Fibroblast of skin of scalp (primary cell): ENCODE data around the gene ZFP42. TPM values are rescaled to one million over a fixed set of nuclear protein-coding genes. Genes with fewer than 3 reads are reported as not detected.
A peak's percentile ranks its signal among the peaks of the same experiment; 100 is the strongest.
"Not testable (repeated sequence)": the region's sequence is repeated elsewhere in the genome, so short reads cannot be mapped to it uniquely, and the experiment has no call there.

ENCODE experiments used
- DNase-seq: peaks from one replicate; pipeline ENCODE4 v3.0.0-alpha.2; 2013
- polyA plus RNA-seq, 2 experiments: library from polyadenylated mRNA; unstranded; fragments of 120-200 nt; gene quantifications; one replicate each; pipeline ENCODE4 v1.2.1, GENCODE V29; 2013; ENCODE audit not compliant: insufficient read length in 2 of 2

ZFP42 gene
- 0.33 TPM for polyA plus RNA-seq (2013, experiment 1 of 2; ENCODE audit: insufficient read length)
- polyA plus RNA-seq (2013, experiment 2 of 2; ENCODE audit: insufficient read length): 0.32 TPM

DNA sequence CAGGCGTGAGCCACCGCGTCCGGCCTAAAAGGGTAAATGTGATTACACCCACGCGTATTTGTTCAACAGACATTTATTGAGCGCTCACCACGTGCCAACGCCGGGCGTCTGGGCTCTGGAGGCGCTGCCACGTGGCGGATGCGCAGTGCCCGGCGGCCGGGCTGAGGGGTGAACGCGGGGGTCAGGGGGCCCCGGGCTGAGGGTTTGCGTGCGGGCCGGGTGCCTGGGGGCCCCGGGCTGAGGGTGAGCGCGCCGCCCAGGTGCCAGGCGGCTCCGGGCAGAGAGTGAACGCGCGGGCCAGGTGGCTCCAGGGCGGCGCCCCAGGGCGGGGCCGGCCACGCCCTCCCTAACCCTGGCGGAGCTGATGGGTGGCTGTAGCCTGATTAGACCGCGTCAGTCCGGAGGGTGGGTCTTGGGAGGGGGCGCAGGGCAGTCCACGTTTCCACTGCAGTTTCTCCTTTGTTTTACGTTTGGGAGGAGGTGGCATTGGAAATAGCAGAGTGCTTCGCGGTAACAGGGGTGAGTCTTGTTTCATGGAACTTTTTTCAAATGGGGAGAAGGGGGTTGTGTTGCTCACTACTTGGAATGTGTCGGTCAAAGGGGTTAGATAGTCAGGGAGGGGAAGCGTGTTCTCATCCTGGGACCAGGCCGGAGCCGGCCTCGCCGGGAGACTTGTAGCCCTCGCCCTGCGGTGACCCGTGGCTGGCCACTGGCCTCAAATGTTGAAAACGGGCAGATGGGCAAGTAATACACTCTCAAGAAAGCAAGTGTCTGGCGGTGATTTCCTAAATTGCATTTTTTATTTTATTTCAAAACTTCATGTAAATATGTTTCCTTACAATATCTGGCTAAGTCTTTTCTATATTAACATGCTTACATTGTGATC is at the start of gene ZFP42:
Gene ZFP42, plus strand, starts transcription at position 450 of the 886 bp plus-strand sequence. CDS start 7,037 bp downstream, outside the sequence.
- no peak for DNase-seq

DNA sequence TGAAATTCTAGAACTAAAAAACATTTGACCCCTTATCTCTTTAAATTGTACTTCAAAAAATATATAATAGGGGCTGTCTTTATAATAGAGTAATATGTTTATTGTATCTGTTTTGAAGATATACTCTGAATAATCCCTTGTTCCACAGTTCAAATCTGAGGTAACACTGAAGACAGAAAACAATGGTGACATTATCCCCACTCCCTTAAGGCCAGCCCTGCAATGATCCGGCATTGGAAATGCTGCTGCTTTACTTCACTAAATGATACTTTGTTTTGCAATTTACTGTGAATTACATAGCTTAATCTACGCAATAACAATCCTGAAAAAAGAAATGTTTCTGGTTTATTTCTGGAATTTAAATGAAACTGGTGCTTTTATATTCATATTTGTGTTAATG is 34.4 kb upstream of the ZFP42 start:
- no peak for DNase-seq

DNA sequence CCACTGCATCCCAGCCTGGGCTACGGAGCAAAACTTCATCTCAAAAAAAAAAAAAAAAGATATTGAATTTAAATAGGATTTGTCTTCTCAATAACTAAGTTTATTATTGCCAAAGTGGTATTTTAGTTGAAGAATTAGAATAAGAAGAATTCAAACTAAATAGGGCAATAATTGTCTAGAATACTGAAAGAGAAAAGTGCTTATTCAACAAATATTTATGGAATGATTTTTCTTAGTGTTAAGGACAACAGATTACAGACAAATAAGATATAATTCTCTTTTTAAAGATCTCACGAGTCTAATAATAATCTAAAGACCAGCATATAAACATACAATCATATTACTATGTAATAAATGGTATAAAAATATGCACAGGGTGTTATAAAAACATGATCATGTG is 33.6 kb upstream of the ZFP42 start:
- DNase-seq: no peak

DNA sequence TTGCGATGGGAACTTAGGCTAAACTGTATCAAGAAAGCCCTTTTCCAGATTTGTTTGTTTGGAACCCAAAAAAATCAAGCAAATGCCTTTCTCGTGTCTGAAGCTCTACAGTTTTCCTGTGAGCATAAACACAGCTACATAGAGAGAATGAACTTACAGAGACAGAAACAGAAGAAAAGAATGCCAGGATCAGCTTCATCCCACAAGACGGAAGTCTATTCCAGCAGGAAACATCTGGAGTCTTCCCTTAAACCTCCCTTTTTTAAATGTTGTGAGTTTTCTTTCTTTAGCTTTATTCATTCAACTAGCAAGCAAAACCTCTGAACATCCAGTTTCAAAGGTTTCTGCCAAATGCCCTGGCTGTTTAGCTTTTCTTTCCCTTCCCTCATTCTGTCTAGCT is 32.6 kb upstream of the ZFP42 start:
- DNase-seq: no peak

DNA sequence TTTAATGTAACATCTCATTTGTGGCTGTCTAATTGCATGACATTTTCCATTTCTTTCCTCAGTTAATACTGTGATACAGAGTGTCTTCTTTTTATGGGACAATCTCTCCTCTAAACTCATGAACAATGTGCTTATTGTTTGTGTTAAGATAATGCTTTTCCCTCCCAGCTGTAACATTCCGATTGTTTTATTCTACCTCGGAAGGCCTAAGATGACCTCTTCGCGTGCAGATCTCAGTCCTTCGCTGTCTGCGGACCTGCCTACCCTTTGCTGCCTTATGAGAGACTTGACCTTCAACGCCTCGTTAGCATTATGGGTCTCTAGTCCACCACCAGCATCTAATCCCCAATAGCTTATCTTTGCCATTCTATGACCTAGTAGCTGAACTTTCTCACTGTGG is 29.8 kb upstream of the ZFP42 start:
- DNase-seq: no peak

DNA sequence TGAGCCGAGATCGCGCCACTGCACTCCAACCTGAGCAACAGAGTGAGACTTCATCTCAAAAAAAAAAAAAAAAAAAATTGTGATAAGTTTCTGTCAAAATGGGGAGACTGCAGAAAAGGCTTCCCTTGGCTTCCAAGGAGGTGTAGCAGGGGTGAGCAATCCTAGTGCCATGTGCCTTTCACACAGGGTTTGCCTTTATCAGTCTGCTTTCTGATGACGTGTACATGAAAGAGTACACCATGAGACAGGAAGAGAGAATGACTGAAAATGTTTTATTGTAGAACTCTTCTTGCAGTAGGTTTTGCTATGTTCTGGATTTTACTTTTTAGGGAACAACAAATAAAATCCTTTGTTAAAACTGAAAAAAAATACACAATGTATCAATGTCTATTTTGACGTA is 23.4 kb upstream of the ZFP42 start:
- DNase-seq: no peak

DNA sequence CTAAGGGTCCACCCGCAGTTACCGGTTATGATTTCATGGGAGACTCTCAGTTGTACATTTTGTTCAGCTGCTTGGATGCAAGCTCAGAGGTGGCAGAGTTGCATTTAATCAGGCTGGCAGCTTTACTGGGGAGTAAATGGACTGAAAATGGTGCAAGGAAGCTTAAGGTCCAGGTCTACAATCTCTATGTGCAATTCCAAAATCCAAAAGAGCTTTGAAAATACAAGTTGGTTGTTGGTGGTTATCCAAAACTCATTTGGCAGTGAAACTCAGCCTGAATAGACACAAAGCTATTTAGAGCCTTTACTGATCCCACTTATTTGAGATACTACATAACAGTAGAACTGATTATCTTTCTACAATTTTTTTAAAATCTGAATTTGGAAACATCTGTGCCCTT is 11.8 kb upstream of the ZFP42 start:
- DNase-seq: no peak

DNA sequence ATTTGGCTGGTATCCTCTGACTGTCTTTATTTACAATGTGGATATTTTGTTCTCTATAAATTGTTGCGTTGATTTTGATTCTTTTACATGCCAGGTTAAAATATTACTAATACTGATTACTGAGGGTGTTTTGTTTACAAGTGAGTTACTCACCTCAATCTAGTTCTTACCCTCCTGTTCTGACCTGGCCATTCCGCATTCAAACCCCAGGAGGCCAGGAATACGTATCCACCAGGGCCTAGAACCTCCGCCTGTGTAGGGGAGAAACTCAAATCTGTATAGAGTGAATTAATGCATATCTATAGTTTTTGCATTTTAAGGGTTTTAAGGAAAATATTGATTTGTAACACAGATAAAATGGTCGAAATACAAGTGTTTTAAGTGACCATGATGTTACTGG is 2.6 kb upstream of the ZFP42 start:
- DNase-seq: no peak

DNA sequence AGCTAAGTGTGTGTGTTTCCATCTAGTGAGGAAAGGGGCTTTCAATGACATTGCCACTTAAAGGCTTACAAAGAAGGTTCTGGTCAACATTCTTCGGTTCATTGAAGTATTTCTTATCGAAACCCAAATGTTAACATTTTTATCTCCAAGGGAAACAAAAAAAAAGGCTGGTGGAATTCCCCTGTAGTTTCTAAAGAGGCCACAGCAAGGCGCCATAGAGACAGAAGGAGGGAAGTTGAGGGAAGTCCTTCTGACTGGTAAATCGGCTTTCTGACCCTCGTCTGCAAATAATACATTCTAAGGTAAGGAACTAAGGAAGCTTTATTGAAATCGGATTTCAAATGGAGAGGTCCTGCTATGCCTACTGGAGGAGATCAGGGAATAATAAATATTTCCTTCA is 1.7 kb upstream of the ZFP42 start:
- DNase-seq: peak; percentile 12

DNA sequence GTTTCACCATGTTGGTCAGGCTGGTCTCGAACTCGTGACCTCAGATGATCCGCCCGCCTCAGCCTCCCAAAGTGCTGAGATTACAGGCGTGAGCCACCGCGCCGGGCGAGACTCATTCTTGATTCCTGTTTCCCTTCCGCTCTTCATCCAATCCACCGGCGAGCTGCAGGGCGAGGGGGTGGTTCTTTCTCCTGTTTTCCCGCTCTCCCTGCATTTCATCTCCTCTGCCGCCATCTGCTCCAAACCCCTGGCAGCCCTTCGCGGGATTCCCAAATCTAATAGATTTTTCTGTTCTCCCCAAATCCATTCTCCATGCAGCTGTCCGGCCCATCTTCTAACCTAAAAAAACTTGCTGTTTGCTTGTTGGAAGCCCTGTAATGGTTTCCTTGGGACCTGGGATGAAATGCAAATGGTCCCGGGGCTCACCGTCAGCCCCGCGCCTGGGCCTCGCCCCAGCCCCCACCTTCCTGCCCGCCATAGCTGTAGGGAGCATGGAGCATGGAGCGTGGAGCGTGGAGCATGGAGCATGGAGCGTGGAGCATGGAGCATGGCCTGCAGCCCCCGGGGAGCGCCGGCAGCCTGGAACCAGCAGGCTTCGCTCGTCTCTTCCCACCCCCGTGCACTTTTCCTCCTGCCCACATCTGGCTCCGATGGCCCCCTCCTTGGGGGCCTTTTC is 1.1 kb downstream of the ZFP42 start:
- no peak for DNase-seq

DNA sequence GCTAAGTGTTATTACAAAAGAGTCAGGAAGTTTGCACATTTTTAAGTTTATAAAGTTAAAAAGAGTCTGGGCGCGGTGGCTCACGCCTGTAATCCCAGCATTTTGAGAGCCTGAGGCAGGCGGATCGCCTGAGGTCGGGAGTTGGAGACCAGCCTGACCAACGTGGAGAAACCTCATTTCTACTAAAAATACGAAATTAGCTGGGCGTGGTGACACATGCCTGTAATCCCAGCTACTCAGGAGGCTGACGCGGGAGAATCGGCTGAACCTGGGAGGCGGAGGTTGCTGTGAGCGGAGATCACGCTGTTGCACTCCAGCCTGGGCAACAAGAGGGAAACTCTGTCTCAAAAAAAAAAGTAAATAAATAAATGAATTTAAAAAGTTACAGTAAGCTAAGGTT is 2.4 kb downstream of the ZFP42 start:
- not testable (repeated sequence) for DNase-seq

DNA sequence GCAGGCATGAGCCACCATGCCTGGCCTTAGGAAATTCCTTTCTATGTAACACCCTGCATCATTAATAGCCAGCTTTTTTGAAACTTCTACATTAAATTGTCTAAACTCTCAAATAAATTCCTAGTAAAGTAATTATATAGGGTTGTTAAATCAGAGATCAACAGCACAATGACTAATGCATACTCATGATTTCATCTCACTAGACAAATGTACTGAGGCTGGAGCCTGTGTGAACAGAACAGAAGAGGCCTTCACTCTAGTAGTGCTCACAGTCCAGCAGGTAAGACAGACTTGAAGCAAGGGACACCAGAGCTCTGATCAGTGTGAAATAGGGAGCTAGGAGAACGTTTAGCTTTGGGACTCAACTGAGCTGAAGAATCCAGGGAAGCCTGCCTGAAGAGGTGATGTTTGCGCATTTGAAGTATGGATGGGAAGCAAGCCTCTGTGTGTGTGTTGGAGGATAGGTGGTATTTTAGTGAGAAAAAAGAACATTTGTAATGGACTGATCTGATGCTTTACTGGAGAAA is 3.9 kb downstream of the ZFP42 start:
- no peak for DNase-seq

DNA sequence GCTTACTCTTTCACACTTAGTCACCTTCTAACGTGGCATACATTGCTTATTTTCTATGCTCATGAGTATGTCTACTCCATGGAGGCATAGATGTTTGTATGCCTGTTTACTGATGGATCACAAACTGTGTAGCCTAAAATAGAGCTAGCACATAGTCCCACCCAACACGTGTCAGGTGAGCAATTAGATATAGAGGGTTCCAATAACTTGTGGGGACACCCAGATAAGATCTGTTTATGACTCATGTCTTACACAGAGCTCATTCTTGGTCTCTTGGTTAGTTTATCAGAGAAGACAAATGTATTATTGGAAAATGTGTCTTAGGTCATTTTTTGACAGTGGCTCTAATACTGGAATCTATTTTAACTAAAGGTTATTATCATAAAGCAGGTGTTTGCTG is 6.8 kb downstream of the ZFP42 start:
- no peak for DNase-seq

DNA sequence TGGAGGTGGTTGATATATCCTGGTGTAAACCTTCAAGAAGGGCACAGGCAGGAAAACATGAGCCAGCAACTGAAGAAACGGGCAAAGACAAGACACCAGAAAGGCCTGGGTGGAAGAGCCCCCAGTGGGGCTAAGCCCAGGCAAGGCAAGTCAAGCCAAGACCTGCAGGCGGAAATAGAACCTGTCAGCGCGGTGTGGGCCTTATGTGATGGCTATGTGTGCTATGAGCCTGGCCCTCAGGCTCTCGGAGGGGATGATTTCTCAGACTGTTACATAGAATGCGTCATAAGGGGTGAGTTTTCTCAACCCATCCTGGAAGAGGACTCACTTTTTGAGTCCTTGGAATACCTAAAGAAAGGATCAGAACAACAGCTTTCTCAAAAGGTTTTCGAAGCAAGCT is 7.2 kb downstream of the ZFP42 start:
- no peak for DNase-seq

DNA sequence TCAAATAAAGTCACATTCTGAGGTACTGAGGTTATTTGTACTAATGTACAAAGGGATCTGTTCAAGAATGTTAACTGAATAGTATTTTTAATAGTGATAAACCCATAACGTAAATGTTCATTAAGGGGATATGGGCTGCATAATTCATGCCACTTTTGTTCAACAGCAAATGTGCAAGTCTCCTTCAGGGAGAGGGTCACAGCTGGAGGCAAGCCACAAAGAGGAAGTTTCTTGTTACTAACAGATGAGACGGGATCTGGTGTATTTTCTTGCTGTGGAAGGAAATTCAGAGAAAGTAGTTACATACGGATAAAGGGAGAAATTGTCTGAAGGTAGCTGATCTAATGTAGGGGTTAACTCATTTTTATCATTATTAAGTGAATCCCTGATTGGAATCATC is 10.0 kb downstream of the ZFP42 start:
- DNase-seq: peak; percentile 24

DNA sequence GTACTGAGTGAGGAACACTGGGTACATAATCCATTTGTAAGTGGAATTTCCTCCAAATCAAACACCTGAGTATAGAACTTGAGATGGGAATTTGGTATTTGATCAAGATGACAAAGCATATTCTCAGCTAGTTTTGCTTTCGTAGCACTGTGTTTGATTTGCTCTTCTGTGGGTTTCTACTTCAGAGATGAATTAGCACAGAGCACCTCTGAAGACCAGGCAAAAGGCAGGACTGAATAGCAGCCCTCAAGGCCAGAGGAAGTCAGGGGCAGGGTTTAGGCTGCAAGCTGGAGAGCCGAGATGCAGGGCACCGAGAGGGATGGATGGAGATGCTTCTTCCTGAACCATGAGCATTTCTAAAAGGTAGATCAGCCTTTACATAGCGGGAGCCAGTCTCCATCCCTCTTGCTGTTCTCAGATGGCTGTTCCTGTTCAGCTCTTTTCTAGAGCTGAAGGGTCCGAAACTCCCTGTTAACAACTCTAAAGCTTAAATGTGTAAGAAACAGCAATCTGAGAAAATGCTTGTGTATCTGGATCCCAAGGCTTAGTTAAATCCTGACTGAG is 10.8 kb downstream of the ZFP42 start:
- no peak for DNase-seq

DNA sequence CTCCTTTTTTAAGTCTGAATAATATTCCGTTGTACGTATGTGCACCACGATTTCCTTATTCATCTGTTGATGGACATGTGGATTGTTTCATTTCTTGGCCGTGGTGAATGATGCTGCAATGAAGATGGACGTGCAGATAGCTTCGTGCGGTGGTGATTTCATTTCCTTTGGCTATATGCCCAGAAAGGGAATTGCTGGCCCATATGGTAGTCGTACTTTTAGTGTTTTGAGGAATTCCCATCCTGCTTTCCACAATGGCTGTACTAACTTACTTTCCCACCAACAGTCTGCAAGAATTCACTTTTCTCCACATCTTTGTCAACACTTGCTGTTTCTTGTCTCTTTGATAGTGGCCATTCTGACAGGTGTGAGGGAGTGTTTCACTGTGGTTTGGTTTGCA is 12.8 kb downstream of the ZFP42 start:
- peak; percentile 87 for DNase-seq

DNA sequence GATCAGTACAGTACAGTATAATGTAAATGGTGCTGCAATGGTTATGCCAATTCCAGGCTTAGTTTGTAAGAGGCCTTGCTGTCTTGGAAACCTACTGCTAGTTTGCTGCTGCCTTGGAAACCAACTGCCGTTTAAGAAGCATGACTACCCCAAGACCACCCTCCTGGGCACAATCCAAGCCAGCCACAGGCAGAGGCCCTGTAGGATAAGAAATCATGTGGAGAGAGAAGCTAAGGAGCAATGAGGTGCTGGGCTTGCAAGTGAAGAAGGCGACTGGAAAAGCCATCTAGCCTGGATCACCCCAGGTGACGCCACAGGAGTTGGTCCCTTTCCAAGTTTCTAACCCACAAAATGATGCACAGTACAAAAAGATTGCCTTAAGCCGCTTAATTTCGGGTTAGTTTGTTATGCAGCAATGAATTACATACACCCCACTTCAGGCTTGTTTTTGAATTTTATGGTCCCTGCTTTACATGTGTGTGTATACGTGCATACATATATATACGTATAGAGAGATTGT is 16.9 kb downstream of the ZFP42 start:
- no peak for DNase-seq

DNA sequence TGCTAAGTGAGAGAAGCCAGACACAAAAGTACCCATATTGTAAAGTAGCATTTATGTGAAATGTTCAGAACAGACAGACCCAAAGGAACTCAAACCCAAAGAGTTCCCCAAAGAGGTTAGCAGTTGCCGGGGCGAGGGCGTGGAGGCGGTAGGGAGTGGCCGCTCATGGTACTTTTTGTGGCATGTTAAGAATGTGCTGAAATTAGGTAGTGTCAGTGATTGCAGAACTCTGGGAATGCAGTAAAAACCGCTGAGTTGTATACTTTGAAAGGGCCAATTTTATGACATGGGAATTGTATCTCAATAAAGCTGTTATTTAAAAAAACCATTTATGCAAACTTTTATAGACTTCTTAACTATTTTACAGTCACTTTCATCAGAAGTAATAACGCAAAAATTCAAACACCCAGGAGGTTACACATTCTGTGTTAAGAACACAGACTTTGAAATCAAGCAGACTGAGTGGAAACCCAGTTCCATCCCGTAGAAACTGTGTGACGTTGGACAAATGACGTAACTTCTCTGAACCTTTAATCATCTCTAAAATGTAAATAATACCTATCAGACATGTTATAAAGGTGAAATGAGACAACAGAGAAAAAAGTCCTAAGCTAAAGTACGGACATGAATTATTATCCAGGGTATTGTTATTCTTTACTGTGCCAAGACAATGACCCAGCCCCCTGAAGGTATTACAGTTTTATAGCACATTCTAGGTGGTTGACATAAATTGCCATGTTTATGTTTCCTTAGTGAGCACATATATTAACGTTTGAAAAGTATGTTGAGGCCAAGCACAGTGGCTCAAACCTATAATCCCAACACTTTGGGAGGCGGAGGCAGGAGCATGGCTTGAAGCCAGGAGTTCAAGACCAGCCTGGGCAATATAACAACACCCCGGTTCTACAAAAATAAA is 19.7 kb downstream of the ZFP42 start:
- DNase-seq: peak; percentile 24

DNA sequence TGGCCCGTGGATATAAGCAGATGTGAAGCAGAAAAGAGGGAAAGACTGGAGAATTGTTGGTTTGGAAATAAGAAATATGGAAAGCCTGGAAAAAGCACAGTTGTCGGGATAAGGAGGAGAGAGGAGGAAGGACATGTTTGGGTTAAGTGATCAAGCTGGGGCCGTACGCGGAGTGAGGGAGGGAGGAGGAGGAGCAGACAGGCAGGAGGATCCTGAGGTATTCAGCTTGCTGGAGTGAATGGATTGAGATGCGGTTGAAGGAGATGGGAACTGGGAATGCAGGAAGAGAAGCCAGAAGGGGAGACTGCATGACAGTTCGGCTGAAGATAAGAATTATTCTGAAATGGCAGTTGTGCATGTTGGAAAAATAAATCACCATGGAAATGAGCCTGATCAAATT is 21.2 kb downstream of the ZFP42 start:
- DNase-seq: no peak

DNA sequence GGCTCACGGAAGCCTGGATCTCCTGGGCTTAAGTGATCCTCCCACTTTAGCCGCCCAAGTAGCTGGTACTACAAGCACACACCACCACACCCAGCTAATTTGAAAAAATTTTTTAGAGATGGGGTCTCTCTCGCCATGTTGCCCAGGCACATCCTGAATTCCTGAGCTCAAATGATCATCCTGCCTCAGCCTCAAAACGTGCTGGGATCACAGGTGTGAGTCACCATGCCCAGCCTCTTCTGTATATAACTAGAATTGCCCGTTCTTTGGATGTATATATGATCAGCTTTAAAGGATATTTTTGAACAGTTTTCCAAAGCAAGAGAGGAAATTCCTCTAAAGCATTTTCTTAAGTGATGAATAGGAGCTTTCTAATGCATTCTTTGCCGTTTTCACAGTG is 22.7 kb downstream of the ZFP42 start:
- no peak for DNase-seq
